ENCODE measurements around the gene PARVA. TPM values are rescaled to one million over a fixed set of nuclear protein-coding genes. Genes with fewer than 3 reads are reported as not detected.
A peak's percentile ranks its signal among the peaks of the same experiment; 100 is the strongest.

PARVA gene
- total RNA-seq, 4 donors from 2014 or later = 64.2 to 85.0 (median 70.5) TPM

- 81 to 84% methylated on average over 5 of the region's 5 CpGs for WGBS, 2 donors
- Histone ChIP-seq H3K4me3 (no peak overlapping the region), H3K4me1 (peaks cover 0 to 8% (median 0%) of the 10 kb centered on the region in 4 donors), H3K27me3 (no peaks in the 10 kb centered on the region), H3K27ac (no peak overlapping the region), H3K36me3 (peaks cover 0 to 69% (median 0%) of the 10 kb centered on the region in 3 donors), H3K9me3 (peaks cover 0 to 5% (median 0%) of the 10 kb centered on the region in 4 donors)
- TF ChIP-seq POLR2A (IDR thresholded peaks at IDR 0.05) = no peak
- TF ChIP-seq EP300 (IDR thresholded peaks at IDR 0.05) = no peak
- DNase-seq (ENCODE audit: low spot score in 2 of 2) = no peak
Measured at GRCh38 chr11:12483604-12484003, 106.2 kb downstream of the PARVA start.

GRCh38 chr11:12485328-12485727, 108.0 kb downstream of the PARVA start:
- peaks cover 0 to 66% (median 0%) of the 10 kb centered on the region in 3 donors for H3K36me3 ChIP-seq
- no peak for DNase-seq (ENCODE audit: low spot score in 2 of 2)
- H3K4me3 ChIP-seq = no peak overlapping the region
- peaks cover 0 to 8% (median 0%) of the 10 kb centered on the region in 4 donors for H3K4me1 ChIP-seq
- TF ChIP-seq EP300 (IDR thresholded peaks at IDR 0.05) = no peak
- TF ChIP-seq CTCF (IDR thresholded peaks at IDR 0.05) = peak in 4 of 5 experiments; percentile 18 to 48 (median 32)
- peaks cover 0 to 18% (median 3%) of the 10 kb centered on the region in 4 donors for H3K9me3 ChIP-seq
- H3K27me3 ChIP-seq = no peaks in the 10 kb centered on the region
- H3K27ac ChIP-seq = no peak overlapping the region
- WGBS, 2 donors = 86 to 87% methylated on average over 1 of the region's 1 CpG

- no peak overlapping the region for H3K27ac ChIP-seq
- no peaks in the 10 kb centered on the region for H3K27me3 ChIP-seq
- DNase-seq (ENCODE audit: low spot score in 2 of 2) = no peak
- H3K4me3 ChIP-seq = no peak overlapping the region
- 95 to 98% methylated on average over 1 of the region's 1 CpG for WGBS, 2 donors
- H3K9me3 ChIP-seq = peaks cover 0 to 18% (median 3%) of the 10 kb centered on the region in 4 donors
- H3K4me1 ChIP-seq = no peaks in the 10 kb centered on the region
- TF ChIP-seq POLR2A (IDR thresholded peaks at IDR 0.05) (no peak), EP300 (IDR thresholded peaks at IDR 0.05) (no peak), CTCF (IDR thresholded peaks at IDR 0.05) (no peak)
- peaks cover 0 to 37% (median 0%) of the 10 kb centered on the region in 3 donors for H3K36me3 ChIP-seq
Measured at GRCh38 chr11:12489246-12489772, 111.9 kb downstream of the PARVA start.

- H3K27ac ChIP-seq = no peak overlapping the region
- no peak for DNase-seq (ENCODE audit: low spot score in 2 of 2)
- H3K9me3 ChIP-seq = peaks cover 0 to 2% (median 0%) of the 10 kb centered on the region in 4 donors
- no peaks in the 10 kb centered on the region for H3K27me3 ChIP-seq
- no peak for TF ChIP-seq POLR2A (IDR thresholded peaks at IDR 0.05)
- no peak for TF ChIP-seq CTCF (IDR thresholded peaks at IDR 0.05)
- TF ChIP-seq EP300 (IDR thresholded peaks at IDR 0.05) = no peak
- H3K4me3 ChIP-seq = no peak overlapping the region
- peaks cover 0 to 5% (median 0%) of the 10 kb centered on the region in 4 donors for H3K4me1 ChIP-seq
- peaks cover 0 to 27% (median 0%) of the 10 kb centered on the region in 3 donors for H3K36me3 ChIP-seq
Measured at GRCh38 chr11:12494699-12495098, 117.3 kb downstream of the PARVA start.

DNA sequence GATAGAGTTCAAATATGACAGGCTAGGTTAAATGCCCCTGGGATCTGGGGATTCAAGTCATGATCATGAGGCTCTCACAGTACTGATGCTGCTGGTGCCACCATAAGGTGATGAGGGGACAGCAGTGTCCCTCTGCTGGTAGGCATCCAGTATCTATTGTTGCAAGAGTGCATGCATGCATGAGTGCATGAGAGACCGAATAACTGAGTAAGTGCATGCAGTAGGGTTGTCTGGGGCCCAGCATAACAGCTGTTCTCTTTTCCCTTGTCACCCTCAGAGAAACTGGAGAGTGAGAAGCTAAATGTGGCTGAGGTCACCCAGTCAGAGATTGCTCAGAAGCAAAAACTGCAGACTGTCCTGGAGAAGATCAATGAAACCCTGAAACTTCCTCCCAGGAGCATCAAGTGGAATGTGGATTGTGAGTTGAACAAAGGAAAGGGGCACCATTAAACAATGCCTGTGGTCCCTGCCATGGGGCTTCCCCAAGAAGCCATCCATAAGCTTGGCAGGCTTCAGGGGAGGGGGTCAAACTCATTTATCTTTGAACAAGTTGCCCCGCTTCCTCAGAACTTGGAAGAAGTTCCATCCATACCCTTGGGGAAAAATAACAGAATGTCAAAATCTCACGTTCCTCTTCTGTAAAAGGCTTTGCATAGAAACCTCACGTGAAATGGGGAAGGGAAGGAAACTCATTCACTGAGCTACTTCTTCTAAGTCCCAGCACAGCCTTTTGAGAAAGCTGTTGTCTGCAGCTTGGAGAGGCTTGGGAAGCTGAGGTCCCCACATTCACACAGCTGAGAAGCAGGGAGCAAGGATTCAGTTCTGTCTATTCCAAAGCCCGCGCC, 119.0 kb downstream of the PARVA start:
- H3K4me3 ChIP-seq = no peak overlapping the region
- 71 to 80% methylated on average over 6 of the region's 6 CpGs for WGBS, 2 donors
- no peak for DNase-seq (ENCODE audit: low spot score in 2 of 2)
- no peak overlapping the region for H3K27ac ChIP-seq
- peaks cover 0 to 38% (median 0%) of the 10 kb centered on the region in 3 donors for H3K36me3 ChIP-seq
- H3K27me3 ChIP-seq = no peaks in the 10 kb centered on the region
- H3K4me1 ChIP-seq = peaks cover 0 to 8% (median 0%) of the 10 kb centered on the region in 4 donors
- no peaks in the 10 kb centered on the region for H3K9me3 ChIP-seq
- TF ChIP-seq POLR2A (IDR thresholded peaks at IDR 0.05) (no peak), EP300 (IDR thresholded peaks at IDR 0.05) (no peak), CTCF (IDR thresholded peaks at IDR 0.05) (no peak)
